Natural killer cell (primary cell): ENCODE results near the gene CDYL2. TPM values are rescaled to one million over a fixed set of nuclear protein-coding genes. Genes with fewer than 3 reads are reported as not detected.

Experiments used
- ATAC-seq, 3 donors: fragments of 150-1000 bp in 2 of 3; fragments of 200-7000 bp in 1 of 3; cut with Tn5 transposase; 1 replicate in 1 of 3; 2 replicates in 2 of 3; pipeline ENCODE4 v1.10.0; 2021; ENCODE audit warnings: mild to moderate bottlenecking in 2 of 3, moderate library complexity in 2 of 3
- DNase-seq, 2 donors: peaks; one replicate each; pipeline versions ENCODE4 v3.0.0 to v3.0.0-alpha.2; 2013 to 2021; ENCODE audit warnings: mixed read lengths in 1 of 2
- H3K27ac ChIP-seq: one replicate; pipeline ENCODE4 v1.5.1; 2013; ENCODE audit warnings: mild to moderate bottlenecking, low read length
- H3K27me3 ChIP-seq: one replicate; pipeline ENCODE4 v1.6.1; 2013; ENCODE audit warnings: low read length; ENCODE audit not compliant: control insufficient read depth, insufficient read depth
- H3K36me3 ChIP-seq: one replicate; pipeline ENCODE4 v1.6.1; 2013; ENCODE audit warnings: low read length; ENCODE audit not compliant: control insufficient read depth, insufficient read depth
- H3K4me1 ChIP-seq: one replicate; pipeline ENCODE4 v1.6.1; 2013; ENCODE audit warnings: low read length; ENCODE audit not compliant: control insufficient read depth, insufficient read depth
- H3K4me3 ChIP-seq: one replicate; pipeline ENCODE4 v1.5.1; 2013; ENCODE audit warnings: low read length
- H3K9me3 ChIP-seq: one replicate; pipeline ENCODE4 v1.6.1; 2013; ENCODE audit warnings: low read length; ENCODE audit not compliant: control insufficient read depth, insufficient read depth
- H3K27ac Mint-ChIP-seq, 2 donors: one replicate each; pipeline ENCODE4 v1.8.0; 2022; ENCODE audit warnings: mild to moderate bottlenecking in 2 of 2, mixed read lengths in 2 of 2, moderate library complexity in 1 of 2
- H3K27me3 Mint-ChIP-seq, 2 donors: one replicate each; pipeline ENCODE4 v1.8.0; 2022; ENCODE audit warnings: low read depth in 2 of 2, mixed read lengths in 2 of 2
- H3K36me3 Mint-ChIP-seq: one replicate; pipeline ENCODE4 v1.8.0; 2022; ENCODE audit warnings: mixed read lengths
- H3K4me1 Mint-ChIP-seq, 2 donors: one replicate each; pipeline ENCODE4 v1.8.0; 2022; ENCODE audit warnings: mixed read lengths in 2 of 2
- H3K4me3 Mint-ChIP-seq: one replicate; pipeline ENCODE4 v1.8.0; 2022; ENCODE audit warnings: mild to moderate bottlenecking, moderate library complexity, mixed read lengths
- H3K9me3 Mint-ChIP-seq, 2 donors: one replicate each; pipeline ENCODE4 v1.8.0; 2022; ENCODE audit warnings: mixed read lengths in 2 of 2
- CTCF ChIP-seq: fragments of 200-600 bp; IDR thresholded peaks from one replicate; pipeline ENCODE4 v1.8.0; 2022; ENCODE audit warnings: antibody characterized with exemption
- WGBS: methylation state at CpG from one replicate; pipeline ENCODE4 v1.1.7; 2013; ENCODE audit warnings: missing lambda C conversion rate; ENCODE audit not compliant: insufficient coverage; 5-methylcytosine and 5-hydroxymethylcytosine counted together
- intact Hi-C: fragments of 100-400 bp; cut with micrococcal nuclease; formaldehyde crosslinking; loops from one replicate; pipeline ENCODE4 v1.14.2; 2022
- total RNA-seq, 4 donors: library from RNA; stranded (reverse); fragments of 120-200 nt in 1 of 4; gene quantifications; one replicate each; pipeline versions ENCODE4 v1.2.3 to v1.2.4, GENCODE V29; 2013 to 2022

Gene CDYL2
- total RNA-seq, 3 donors from 2014 or later (not counting 1 experiment from before 2014, with no cell fraction given) = 2.7 to 14.5 (median 3.4) TPM

GRCh38 chr16:80639636-80640035, 164.8 kb downstream of the CDYL2 start:
- Histone ChIP-seq H3K27ac (no peak overlapping the region), H3K4me1 (no peaks in the 10 kb centered on the region), H3K27me3 (no peaks in the 10 kb centered on the region), H3K4me3 (no peak overlapping the region), H3K9me3 (peaks cover 7% of the 10 kb centered on the region), H3K36me3 (no peaks in the 10 kb centered on the region)
- peaks cover 2 to 9% of the 10 kb centered on the region in 2 donors for H3K9me3 Mint-ChIP-seq
- intact Hi-C loops = no loop called here
- H3K27ac Mint-ChIP-seq = no peak overlapping the region
- H3K36me3 Mint-ChIP-seq = no peaks in the 10 kb centered on the region
- no peak overlapping the region for H3K4me3 Mint-ChIP-seq
- 92% methylated on average over 5 of the region's 6 CpGs for WGBS
- TF ChIP-seq CTCF = no peak
- ATAC-seq (no peak), DNase-seq (no peak)
- peaks cover 0 to 2% of the 10 kb centered on the region in 2 donors for H3K27me3 Mint-ChIP-seq
- H3K4me1 Mint-ChIP-seq = no peaks in the 10 kb centered on the region

- no peak overlapping the region for H3K4me3 ChIP-seq
- H3K4me1 ChIP-seq = no peaks in the 10 kb centered on the region
- no peaks in the 10 kb centered on the region for H3K36me3 Mint-ChIP-seq
- no peak for ATAC-seq
- WGBS = no CpG with 5 or more reads among the region's 4 CpGs
- no peaks in the 10 kb centered on the region for H3K4me1 Mint-ChIP-seq
- no peak overlapping the region for H3K4me3 Mint-ChIP-seq
- no peaks in the 10 kb centered on the region for H3K9me3 ChIP-seq
- peaks cover 0 to 2% of the 10 kb centered on the region in 2 donors for H3K27me3 Mint-ChIP-seq
- H3K27me3 ChIP-seq = no peaks in the 10 kb centered on the region
- TF ChIP-seq CTCF = no peak
- no peak overlapping the region for H3K27ac ChIP-seq
- peaks cover 2 to 8% of the 10 kb centered on the region in 2 donors for H3K9me3 Mint-ChIP-seq
- no peaks in the 10 kb centered on the region for H3K36me3 ChIP-seq
- no peak for DNase-seq
- H3K27ac Mint-ChIP-seq = no peak overlapping the region
- intact Hi-C loops = no loop called here
Measured at GRCh38 chr16:80637621-80638020, 166.8 kb downstream of the CDYL2 start.

- DNase-seq (no peak), ATAC-seq (no peak)
- intact Hi-C loops = no loop called here
- Mint-ChIP-seq H3K27me3 (no peaks in the 10 kb centered on the region), H3K27ac (no peak overlapping the region), H3K4me3 (no peak overlapping the region), H3K9me3 (peaks cover 2 to 8% of the 10 kb centered on the region in 2 donors), H3K36me3 (no peaks in the 10 kb centered on the region), H3K4me1 (no peaks in the 10 kb centered on the region)
- no peak for TF ChIP-seq CTCF
- Histone ChIP-seq H3K4me3 (no peak overlapping the region), H3K36me3 (no peaks in the 10 kb centered on the region), H3K9me3 (no peaks in the 10 kb centered on the region), H3K4me1 (no peaks in the 10 kb centered on the region), H3K27ac (no peak overlapping the region), H3K27me3 (no peaks in the 10 kb centered on the region)
- WGBS = 100% methylated on average over 2 of the region's 3 CpGs
Measured at GRCh38 chr16:80631581-80631980, 172.8 kb downstream of the CDYL2 start.

GRCh38 chr16:80628254-80628653, 176.1 kb downstream of the CDYL2 start:
- intact Hi-C loops = no loop called here
- H3K4me1 Mint-ChIP-seq = no peaks in the 10 kb centered on the region
- Histone ChIP-seq H3K27ac (no peak overlapping the region), H3K4me1 (no peaks in the 10 kb centered on the region), H3K4me3 (no peak overlapping the region), H3K36me3 (no peaks in the 10 kb centered on the region), H3K9me3 (no peaks in the 10 kb centered on the region), H3K27me3 (no peaks in the 10 kb centered on the region)
- no peak for TF ChIP-seq CTCF
- no peak overlapping the region for H3K27ac Mint-ChIP-seq
- peaks cover 0 to 2% of the 10 kb centered on the region in 2 donors for H3K27me3 Mint-ChIP-seq
- ATAC-seq (no peak), DNase-seq (no peak)
- H3K36me3 Mint-ChIP-seq = no peaks in the 10 kb centered on the region
- 75% methylated on average over 3 of the region's 3 CpGs for WGBS
- no peaks in the 10 kb centered on the region for H3K9me3 Mint-ChIP-seq
- H3K4me3 Mint-ChIP-seq = no peak overlapping the region
